ENCODE data around the gene YTHDF1.

- TF ChIP-seq CTCF (IDR thresholded peaks at IDR 0.05) (no peak), POLR2A (IDR thresholded peaks at IDR 0.05) (no peak)
Measured at GRCh38 chr20:63228806-63229205, 12.9 kb upstream of the YTHDF1 start.
